Ovary (tissue), 9 donors: ENCODE data around the gene CAMK2D. TPM values are rescaled to one million over a fixed set of nuclear protein-coding genes. Genes with fewer than 3 reads are reported as not detected.

Experiments used
- DNase-seq, 5 donors: peaks; one replicate each; pipeline ENCODE4 v3.0.0-alpha.2; 2019 to 2020
- H3K27ac ChIP-seq, 2 donors: fragments of 200-600 bp; one replicate each; pipeline versions ENCODE4 v1.5.1 to v1.8.0; 2019 to 2022
- H3K27me3 ChIP-seq: fragments of 200-600 bp; one replicate; pipeline ENCODE4 v1.8.0; 2022
- H3K36me3 ChIP-seq: fragments of 200-600 bp; sonication (generic); one replicate; pipeline ENCODE4 v1.5.1; 2019
- H3K4me1 ChIP-seq: one replicate; pipeline ENCODE4 v1.8.1; 2013; ENCODE audit warnings: mild to moderate bottlenecking, moderate library complexity; ENCODE audit not compliant: insufficient read depth
- H3K4me3 ChIP-seq: fragments of 200-600 bp; sonication (generic); one replicate; pipeline ENCODE4 v1.5.1; 2017
- H3K9me3 ChIP-seq, 2 donors: fragments of 200-600 bp in 1 of 2; sonication (generic) in 1 of 2; one replicate each; pipeline versions ENCODE4 v1.5.1 to v1.8.1; 2013 to 2019; ENCODE audit warnings: mild to moderate bottlenecking in 1 of 2, moderate library complexity in 1 of 2
- CTCF ChIP-seq, 3 donors: fragments of 450-650 bp in 2 of 3; fragments of 200-600 bp in 1 of 3; IDR thresholded peaks; one replicate each; pipeline versions ENCODE4 v1.5.1 to v1.8.0; 2016 to 2022; ENCODE audit warnings: antibody characterized with exemption in 3 of 3, mild to moderate bottlenecking in 1 of 3
- EP300 ChIP-seq: sonication (generic); formaldehyde crosslinking; IDR thresholded peaks from one replicate; pipeline ENCODE4 v1.6.1; 2017; ENCODE audit warnings: antibody characterized with exemption
- POLR2A ChIP-seq: fragments of 450-650 bp; IDR thresholded peaks from one replicate; pipeline ENCODE4 v1.6.1; 2017; ENCODE audit warnings: antibody characterized with exemption, mild to moderate bottlenecking, moderate library complexity
- WGBS, 3 donors: extraction: QIAGEN DNeasy Blood & Tissue Kit in 1 of 3; methylation state at CpG; one replicate each; pipeline versions ENCODE4 v1.1.5 to v1.1.7; 2013 to 2017; 5-methylcytosine and 5-hydroxymethylcytosine counted together
- intact Hi-C, 4 donors: fragments of 100-400 bp; cut with DNase I; formaldehyde crosslinking; loops; one replicate each; pipeline versions ENCODE4 v1.11.0 to v1.15.1; 2022 to 2023
- polyA plus RNA-seq, 2 donors: library from polyadenylated mRNA; stranded (reverse); fragments of 200-250 nt in 1 of 2; fragments of 350-450 nt in 1 of 2; fragmentation: Illumina TruSeq in 1 of 2; extraction: RNeasy Lipid Tissue Mini Kit (QIAGEN cat#74804) in 1 of 2; gene quantifications; one replicate each; pipeline ENCODE4 v1.2.3, GENCODE V29; 2013 to 2014
- total RNA-seq, 7 donors: library from RNA; depleted of rRNA in 2 of 7; stranded (reverse); fragments of >200 nt in 2 of 7; fragmentation: NEBNext Ultra II Directional in 3 of 7; extraction: Animal tissue kit (Norgen Biotek cat#: 25700) in 3 of 7; gene quantifications; one replicate each; pipeline versions ENCODE4 v1.1.0 to v1.2.4, GENCODE V29; 2016 to 2023
- donor health status: DM: no; HTN: no; CAD: no; lungs with moderate emphysema.
- donor health status: DM: no; HTN: no; CAD: no.
- donor health status: Bipolar disorder and iron deficiency.
- donor health status: DM: yes; HTN: yes; CAD: no.
- donor health status: DM: no; HTN: no; CAD: no.
- donor health status: DM: yes; HTN: yes; CAD: no.

CAMK2D gene
- total and polyA plus RNA-seq, 9 donors: 14.2 to 36.9 (median 32.2) TPM

DNA sequence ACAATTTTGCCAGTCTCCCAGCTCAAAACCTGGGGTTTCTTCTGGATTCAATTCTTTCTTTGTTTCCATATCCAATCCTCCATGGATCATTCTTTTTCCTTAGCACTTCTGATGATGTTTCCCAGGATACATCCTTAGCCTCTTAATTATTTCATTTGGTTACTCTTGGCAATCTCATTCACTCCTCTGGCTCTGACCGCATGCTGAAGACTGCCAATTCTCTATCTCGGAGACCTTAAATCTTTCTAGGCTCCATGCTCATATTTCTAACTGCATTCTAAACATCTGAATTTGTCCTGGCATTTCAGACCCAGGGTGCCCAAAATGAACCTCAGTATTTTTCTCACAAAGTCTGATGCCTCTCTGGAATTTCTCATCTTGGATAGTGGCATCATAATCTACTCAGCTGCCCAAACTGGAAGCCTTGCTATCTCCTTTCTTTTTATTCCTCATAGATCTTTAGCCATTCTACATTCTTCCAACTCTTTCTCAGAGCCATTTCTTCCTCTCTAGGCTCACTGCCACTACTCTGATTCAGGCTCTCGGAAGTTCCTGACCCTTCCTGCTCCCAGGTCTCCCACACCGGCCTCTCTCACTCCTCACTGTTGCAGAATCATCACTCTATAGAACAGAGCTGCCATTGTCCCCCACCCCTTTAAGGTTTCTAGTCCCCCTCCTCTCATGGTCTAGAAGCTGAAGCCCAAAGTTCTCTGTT is 290.2 kb downstream of the CAMK2D start:
- intact Hi-C loops: no loop called here
- TF ChIP-seq CTCF (IDR thresholded peaks at IDR 0.05) (no peak), EP300 (no peak), POLR2A (no peak)
- no peaks in the 10 kb centered on the region for H3K36me3 ChIP-seq
- H3K4me1 ChIP-seq: peaks cover 9% of the 10 kb centered on the region
- no peaks in the 10 kb centered on the region for H3K27me3 ChIP-seq
- WGBS, 3 donors: 39 to 70% (median 56%) methylated on average over 4 of the region's 4 CpGs
- no peak overlapping the region for H3K4me3 ChIP-seq
- H3K27ac ChIP-seq: no peak overlapping the region
- no peaks in the 10 kb centered on the region for H3K9me3 ChIP-seq
- DNase-seq: no peak

DNA sequence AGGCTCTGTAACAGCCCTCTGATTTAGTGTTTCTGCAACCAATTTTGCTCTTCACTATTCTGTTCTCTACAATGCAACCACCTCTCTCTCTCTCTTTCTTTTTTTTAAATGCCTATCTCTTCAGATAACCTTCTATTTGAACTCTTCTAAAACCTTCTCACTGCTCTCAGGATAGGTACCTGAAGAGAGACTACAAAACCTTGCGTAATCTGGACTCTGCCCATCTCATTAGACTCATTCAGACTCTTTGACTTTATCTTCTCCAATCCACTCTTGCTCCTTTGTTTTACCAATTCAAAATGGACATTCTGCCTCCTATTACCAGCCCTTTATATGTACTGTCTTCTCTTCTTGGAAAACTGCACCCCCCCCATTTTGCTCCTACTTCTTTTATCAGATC is 291.6 kb downstream of the CAMK2D start:
- Histone ChIP-seq H3K4me3 (no peak overlapping the region), H3K9me3 (no peaks in the 10 kb centered on the region), H3K27ac (no peak overlapping the region), H3K4me1 (peaks cover 9% of the 10 kb centered on the region), H3K27me3 (no peaks in the 10 kb centered on the region), H3K36me3 (no peaks in the 10 kb centered on the region)
- DNase-seq: no peak
- intact Hi-C loops: no loop called here
- TF ChIP-seq EP300 (no peak), CTCF (IDR thresholded peaks at IDR 0.05) (no peak), POLR2A (no peak)
- WGBS, 3 donors: 98% methylated on average over 1 of the region's 1 CpG

GRCh38 chr4:113469023-113469390 is 292.5 kb downstream of the CAMK2D start:
- intact Hi-C loops: no loop called here
- no peaks in the 10 kb centered on the region for H3K36me3 ChIP-seq
- TF ChIP-seq EP300 (no peak), CTCF (IDR thresholded peaks at IDR 0.05) (no peak), POLR2A (no peak)
- no peaks in the 10 kb centered on the region for H3K9me3 ChIP-seq
- peaks cover 9% of the 10 kb centered on the region for H3K4me1 ChIP-seq
- no peak for DNase-seq
- H3K27ac ChIP-seq: peak overlapping the region; percentile 11 to 62
- H3K4me3 ChIP-seq: no peak overlapping the region
- 30 to 40% (median 30%) methylated on average over 1 of the region's 1 CpG for WGBS, 3 donors
- no peaks in the 10 kb centered on the region for H3K27me3 ChIP-seq

GRCh38 chr4:113468165-113469022 is 293.1 kb downstream of the CAMK2D start:
- WGBS, 3 donors: 22 to 27% (median 25%) methylated on average over 8 of the region's 8 CpGs
- Histone ChIP-seq H3K27ac (peak overlapping the region; percentile 54 to 62), H3K4me1 (peaks cover 9% of the 10 kb centered on the region), H3K4me3 (no peak overlapping the region), H3K36me3 (no peaks in the 10 kb centered on the region), H3K27me3 (no peaks in the 10 kb centered on the region), H3K9me3 (no peaks in the 10 kb centered on the region)
- intact Hi-C loops: no loop called here
- no peak for TF ChIP-seq CTCF (IDR thresholded peaks at IDR 0.05)
- TF ChIP-seq EP300: no peak
- TF ChIP-seq POLR2A: no peak
- peak; percentile 57 to 86 (median 65) for DNase-seq
